H7 (cell line): ENCODE results near the gene TNRC6B. TPM values are rescaled to one million over a fixed set of nuclear protein-coding genes. Genes with fewer than 3 reads are reported as not detected.
A peak's percentile ranks its signal among the peaks of the same experiment; 100 is the strongest.

Experiments
- DNase-seq: peaks from one replicate; pipeline ENCODE4 v3.0.0; 2012
- H3K27me3 ChIP-seq: 2 replicates; pipeline ENCODE4 v1.6.0; 2011; ENCODE audit warnings: mild to moderate bottlenecking, low read length; ENCODE audit not compliant: control insufficient read depth, insufficient read depth
- H3K36me3 ChIP-seq: replicated peaks from 2 replicates; pipeline ENCODE4 v1.5.1; 2011; ENCODE audit warnings: low read length; ENCODE audit not compliant: control insufficient read depth, insufficient read depth
- H3K4me3 ChIP-seq: 2 replicates; pipeline ENCODE4 v1.5.1; 2011; ENCODE audit warnings: low read depth, mild to moderate bottlenecking, control low read depth, low read length, moderate library complexity; ENCODE audit not compliant: insufficient read depth
- total RNA-seq: library from RNA; depleted of rRNA; stranded (reverse); fragments of >200 nt; shearing (Covaris generic); gene quantifications from 2 replicates; pipeline ENCODE4 v1.2.3, GENCODE V29; 2014

The TNRC6B gene
- total RNA-seq, 1 experiment from 2014 or later = 13.0 TPM

DNA sequence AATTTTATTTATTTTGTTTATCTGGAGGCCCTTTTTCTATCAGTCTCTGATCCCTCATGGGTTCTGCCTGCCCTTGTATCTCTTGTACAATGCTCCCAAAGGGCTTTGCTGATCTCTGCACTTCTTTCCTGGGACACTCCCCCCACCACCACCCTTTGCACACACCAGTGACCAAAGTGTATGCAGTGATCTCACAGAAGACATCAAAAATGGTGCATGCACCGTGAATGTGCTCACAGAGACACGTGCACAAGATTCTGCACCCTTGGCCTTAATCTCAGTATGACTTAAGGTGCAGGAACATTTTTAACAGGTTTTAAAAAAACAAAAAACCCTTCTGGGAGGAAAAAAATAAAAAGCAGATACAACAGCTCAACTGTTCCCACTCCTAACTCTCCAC lies 156.3 kb downstream of the TNRC6B start:
- H3K4me3 ChIP-seq = no peak overlapping the region
- no peaks in the 10 kb centered on the region for H3K27me3 ChIP-seq
- DNase-seq = no peak
- no peaks in the 10 kb centered on the region; the same call in 1 of the 2 replicates for H3K36me3 ChIP-seq

- no peak for DNase-seq
- Histone ChIP-seq H3K4me3 (no peak overlapping the region), H3K36me3 (no peaks in the 10 kb centered on the region; the same call in 1 of the 2 replicates), H3K27me3 (no peaks in the 10 kb centered on the region)
Observed at GRCh38 chr22:40334899-40335298, 157.2 kb downstream of the TNRC6B start.

GRCh38 chr22:40335358-40335757 lies 157.6 kb downstream of the TNRC6B start:
- Histone ChIP-seq H3K27me3 (no peaks in the 10 kb centered on the region), H3K36me3 (no peaks in the 10 kb centered on the region; the same call in 1 of the 2 replicates), H3K4me3 (no peak overlapping the region)
- no peak for DNase-seq

- DNase-seq = no peak
- no peak overlapping the region for H3K4me3 ChIP-seq
- no peaks in the 10 kb centered on the region; the same call in 1 of the 2 replicates for H3K36me3 ChIP-seq
- H3K27me3 ChIP-seq = no peaks in the 10 kb centered on the region
Observed at GRCh38 chr22:40340044-40340443, 162.3 kb downstream of the TNRC6B start.

DNA sequence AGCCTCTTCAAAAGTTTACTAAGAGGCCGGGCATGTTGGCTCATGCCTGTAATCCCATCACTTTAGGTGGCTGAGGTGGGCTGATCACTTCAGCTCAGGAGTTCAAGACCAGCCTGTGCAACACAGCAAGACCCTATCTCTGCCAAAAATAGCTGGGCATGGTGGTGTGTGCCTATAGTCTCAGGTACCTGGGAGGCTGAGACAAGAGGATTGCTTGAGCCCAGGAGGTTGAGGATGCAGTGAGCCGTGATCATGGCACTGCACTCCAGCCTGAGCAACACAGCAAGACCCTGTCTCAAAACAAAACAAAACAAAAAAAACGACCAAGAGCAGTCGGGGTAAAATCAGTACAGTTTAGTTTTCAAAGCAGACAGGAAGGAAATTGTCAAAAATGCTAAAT lies 163.9 kb downstream of the TNRC6B start:
- no peak for DNase-seq
- Histone ChIP-seq H3K27me3 (no peaks in the 10 kb centered on the region), H3K36me3 (no peaks in the 10 kb centered on the region), H3K4me3 (no peak overlapping the region)

GRCh38 chr22:40342521-40342920 lies 164.8 kb downstream of the TNRC6B start:
- H3K36me3 ChIP-seq = no peaks in the 10 kb centered on the region
- no peak for DNase-seq
- H3K4me3 ChIP-seq = no peak overlapping the region
- no peaks in the 10 kb centered on the region for H3K27me3 ChIP-seq

GRCh38 chr22:40345271-40345670 lies 167.5 kb downstream of the TNRC6B start:
- Histone ChIP-seq H3K4me3 (no peak overlapping the region; the same call in 1 of the 2 replicates), H3K36me3 (peaks cover 9% of the 10 kb centered on the region), H3K27me3 (no peaks in the 10 kb centered on the region)
- no peak for DNase-seq

- peak; percentile 60 for DNase-seq
- Histone ChIP-seq H3K4me3 (peak overlapping the region; percentile 85), H3K36me3 (peaks cover 12% of the 10 kb centered on the region)
Observed at GRCh38 chr22:40345815-40346184, 168.1 kb downstream of the TNRC6B start.

GRCh38 chr22:40346185-40347118 lies 168.7 kb downstream of the TNRC6B start, which contains the start of gene ADSL:
ADSL (plus strand) TSS chr22:40346500; CDS start chr22:40346559, 59 bp downstream.
- DNase-seq = peak; percentile 96
- Histone ChIP-seq H3K27me3 (no peaks in the 10 kb centered on the region), H3K4me3 (peak within 1 kb of the TSS; percentile 85), H3K36me3 (peaks cover 15% of the 10 kb centered on the region)

More at GRCh38 chr22:40345815-40346184, 168.1 kb downstream of the TNRC6B start:
- no peaks in the 10 kb centered on the region for H3K27me3 ChIP-seq

GRCh38 chr22:40347300-40347699 lies 169.6 kb downstream of the TNRC6B start:
- no peaks in the 10 kb centered on the region for H3K27me3 ChIP-seq
- H3K36me3 ChIP-seq = peaks cover 16% of the 10 kb centered on the region
- peak overlapping the region; percentile 85 for H3K4me3 ChIP-seq
- DNase-seq = no peak

GRCh38 chr22:40348025-40348658 lies 170.4 kb downstream of the TNRC6B start:
- H3K27me3 ChIP-seq = no peaks in the 10 kb centered on the region
- no peak overlapping the region for H3K4me3 ChIP-seq
- peak; percentile 74 for DNase-seq
- H3K36me3 ChIP-seq = peaks cover 21% of the 10 kb centered on the region

- Histone ChIP-seq H3K4me3 (no peak overlapping the region), H3K36me3 (peaks cover 29% of the 10 kb centered on the region), H3K27me3 (no peaks in the 10 kb centered on the region)
- DNase-seq = no peak
Observed at GRCh38 chr22:40352763-40353162, 175.0 kb downstream of the TNRC6B start.

- Histone ChIP-seq H3K36me3 (peaks cover 66% of the 10 kb centered on the region), H3K27me3 (no peaks in the 10 kb centered on the region), H3K4me3 (no peak overlapping the region)
- DNase-seq = no peak
Observed at GRCh38 chr22:40361100-40361499, 183.4 kb downstream of the TNRC6B start.

DNA sequence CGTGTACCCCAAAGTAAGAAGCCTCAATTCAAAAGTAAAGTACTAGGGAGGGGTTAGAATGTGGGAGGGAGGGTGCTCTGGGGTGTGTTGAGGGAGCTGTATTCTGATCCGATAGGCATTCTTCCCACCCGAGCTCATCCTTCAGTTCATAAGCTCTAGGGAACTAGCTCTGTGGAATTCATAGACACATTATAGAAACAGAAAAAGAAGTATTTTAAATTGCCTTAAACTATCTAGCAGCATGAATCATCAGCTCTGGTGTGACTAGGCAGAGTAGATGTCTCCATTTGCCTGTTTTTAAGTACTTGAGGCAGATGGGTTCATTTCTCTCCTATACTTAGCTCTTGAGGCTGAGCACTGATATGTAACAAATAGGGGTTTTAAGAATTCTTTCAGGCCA lies 185.3 kb downstream of the TNRC6B start:
- H3K36me3 ChIP-seq = peaks cover 74% of the 10 kb centered on the region
- DNase-seq = no peak
- no peak overlapping the region for H3K4me3 ChIP-seq
- no peaks in the 10 kb centered on the region for H3K27me3 ChIP-seq

DNA sequence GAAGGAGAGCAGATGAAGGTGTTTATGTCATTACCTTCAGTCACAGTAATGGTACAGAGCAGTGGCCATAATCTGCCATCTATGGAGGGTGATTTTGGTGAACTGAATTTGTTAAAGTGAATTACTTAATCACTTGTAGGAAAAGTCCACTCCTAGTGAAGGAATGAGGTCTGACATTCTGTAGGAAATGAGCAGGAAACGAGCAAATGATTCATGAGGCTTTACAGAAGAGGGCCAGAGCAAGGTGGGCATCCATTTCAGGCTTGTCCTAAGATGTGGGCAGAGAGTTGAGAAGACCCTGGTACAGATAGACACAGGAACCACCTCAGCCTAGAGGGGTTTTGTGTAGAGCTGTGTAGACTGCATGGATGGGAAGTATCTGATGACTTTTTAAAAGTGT lies 186.7 kb downstream of the TNRC6B start:
- no peak for DNase-seq
- H3K36me3 ChIP-seq = peaks cover 65% of the 10 kb centered on the region
- no peak overlapping the region for H3K4me3 ChIP-seq
- no peaks in the 10 kb centered on the region for H3K27me3 ChIP-seq
